GM12801 (cell line): ENCODE results near the gene BCL7A.

ENCODE experiments used
- CTCF ChIP-seq: IDR thresholded peaks from one replicate; pipeline ENCODE4 v1.5.1; 2011; ENCODE audit warnings: control low read depth; ENCODE audit not compliant: insufficient read length; ENCODE audit errors: extremely low read depth

Gene BCL7A

GRCh38 chr12:122080149-122081082, 58.7 kb downstream of the BCL7A start:
- no peak for TF ChIP-seq CTCF

GRCh38 chr12:122081083-122081696, 59.5 kb downstream of the BCL7A start:
- no peak for TF ChIP-seq CTCF

GRCh38 chr12:122081697-122082221, 60.1 kb downstream of the BCL7A start:
- TF ChIP-seq CTCF, result no peak

GRCh38 chr12:122082621-122083356, 61.1 kb downstream of the BCL7A start:
- no peak for TF ChIP-seq CTCF

- no peak for TF ChIP-seq CTCF
Measured at GRCh38 chr12:122084857-122085405, 63.2 kb downstream of the BCL7A start.

GRCh38 chr12:122085591-122085990, 63.9 kb downstream of the BCL7A start:
- TF ChIP-seq CTCF, result no peak

GRCh38 chr12:122086116-122086515, 64.4 kb downstream of the BCL7A start:
- TF ChIP-seq CTCF, result no peak
